ENCODE results near the gene STAT5A.

- TF ChIP-seq CTCF (IDR thresholded peaks at IDR 0.05; ENCODE audit: poor library complexity, severe bottlenecking) (no peak), REST (IDR thresholded peaks at IDR 0.05; ENCODE audit: borderline replicate concordance) (no peak), POLR2AphosphoS5 (IDR thresholded peaks at IDR 0.05) (no peak)
Observed at GRCh38 chr17:42253578-42253977, 34.7 kb upstream of the STAT5A start.
